K562 (cell line): ENCODE data around the gene SDHAF3. TPM values are rescaled to one million over a fixed set of nuclear protein-coding genes. Genes with fewer than 3 reads are reported as not detected.
A peak's percentile ranks its signal among the peaks of the same experiment; 100 is the strongest.

Experiments used
- DEAF1 ChIP-seq: fragments of 450-650 bp; formaldehyde crosslinking; IDR thresholded peaks from 2 replicates; pipeline ENCODE4 v1.4.0; 2020; ENCODE audit warnings: mild to moderate bottlenecking, moderate library complexity
- DMBX1 ChIP-seq: fragments of 250-450 bp; sonication (Bioruptor Pico); IDR thresholded peaks from 2 replicates; pipeline ENCODE4 v1.8.0; 2022; ENCODE audit warnings: inconsistent platforms, mild to moderate bottlenecking, moderate library complexity, borderline replicate concordance
- ELF1 ChIP-seq: fragments of 200-800 bp; sonication (Bioruptor generic); IDR thresholded peaks from 2 replicates; pipeline ENCODE4 v1.6.1; 2016; ENCODE audit warnings: missing genetic modification characterization, missing compliant biosample characterization
- ETV1 ChIP-seq: fragments of 450-650 bp; conservative IDR thresholded peaks from 2 replicates; pipeline ENCODE4 v1.6.1; 2016; ENCODE audit warnings: missing genetic modification characterization, control low read depth, low read depth, missing compliant biosample characterization
- KAT2B ChIP-seq: IDR thresholded peaks from one replicate; pipeline ENCODE4 v1.6.1; 2012; ENCODE audit warnings: low read depth, mild to moderate bottlenecking, control low read depth, inconsistent platforms, low read length, moderate library complexity
- MAZ ChIP-seq, 2 experiments: fragments of 450-650 bp in 1 of 2; sonication (generic) in 1 of 2; formaldehyde crosslinking; IDR thresholded peaks in 1 of 2; conservative IDR thresholded peaks in 1 of 2; 2 replicates each; pipeline versions ENCODE4 v1.4.0 to v1.5.0; 2020; ENCODE audit warnings: mild to moderate bottlenecking in 1 of 2, missing genetic modification reagents in 1 of 2
- MYBL2 ChIP-seq, 2 experiments: fragments of 450-650 bp in 1 of 2; sonication (generic) in 1 of 2; formaldehyde crosslinking in 1 of 2; IDR thresholded peaks; 2 replicates each; pipeline versions ENCODE4 v1.6.1 to v1.8.1; 2017 to 2022; ENCODE audit warnings: borderline replicate concordance in 1 of 2, inconsistent platforms in 1 of 2, low read depth in 1 of 2, mild to moderate bottlenecking in 1 of 2, missing genetic modification reagents in 1 of 2, moderate library complexity in 1 of 2
- NEUROD1 ChIP-seq: fragments of 150-350 bp; IDR thresholded peaks from 2 replicates; pipeline ENCODE4 v1.6.1; 2014; ENCODE audit warnings: borderline replicate concordance, low read length, low read depth; ENCODE audit not compliant: partially characterized antibody
- OTX1 ChIP-seq: fragments of 450-650 bp; formaldehyde crosslinking; IDR thresholded peaks from 2 replicates; pipeline ENCODE4 v1.4.0; 2022; ENCODE audit warnings: mild to moderate bottlenecking
- SAFB2 ChIP-seq: fragments of 200-400 bp; formaldehyde crosslinking; IDR thresholded peaks from 2 replicates; pipeline ENCODE4 v1.6.1; 2018; ENCODE audit warnings: borderline replicate concordance, low read length, low read depth, moderate library complexity; ENCODE audit not compliant: severe bottlenecking
- SPI1 ChIP-seq: IDR thresholded peaks from 2 replicates; pipeline ENCODE4 v1.6.1; 2011; ENCODE audit warnings: low read depth, low read length, control low read depth, borderline replicate concordance
- STAG1 ChIP-seq: sonication (generic); formaldehyde crosslinking; IDR thresholded peaks from 2 replicates; pipeline ENCODE4 v1.5.0; 2020; ENCODE audit warnings: missing genetic modification reagents, borderline replicate concordance
- ZBTB8A ChIP-seq: fragments of 450-650 bp; IDR thresholded peaks from 2 replicates; pipeline ENCODE4 v1.6.1; 2018; ENCODE audit warnings: mild to moderate bottlenecking, moderate library complexity; ENCODE audit not compliant: partially characterized antibody
- ZNF143 ChIP-seq: sonication (generic); formaldehyde crosslinking; IDR thresholded peaks from 2 replicates; pipeline ENCODE4 v1.9.0; 2022; ENCODE audit warnings: mild to moderate bottlenecking, missing genetic modification reagents
- ZNF583 ChIP-seq: fragments of 250-450 bp; sonication (Bioruptor Pico); IDR thresholded peaks from 2 replicates; pipeline ENCODE4 v1.4.0; 2020
- polyA plus RNA-seq, 8 experiments: library from polyadenylated mRNA; depleted of rRNA in 4 of 8; stranded (reverse) in 5 of 8; unstranded in 3 of 8; fragments of >200 nt; fragmentation: Nextera tagmentation in 2 of 8; fragmentation: Illumina TruSeq in 1 of 8; extraction: Ambion mirVana in 2 of 8; extraction: Trizol in 1 of 8; gene quantifications; 2 replicates each; pipeline versions ENCODE4 v1.2.1 to v1.2.3, GENCODE V29; 2011 to 2014; ENCODE audit warnings: inconsistent platforms in 1 of 8, missing spikeins in 1 of 8
- total RNA-seq, 7 experiments: library from RNA; depleted of rRNA in 6 of 7; stranded (reverse); fragments of >200 nt in 6 of 7; fragmentation: Illumina TruSeq in 2 of 7; extraction: Trizol in 2 of 7; gene quantifications; 2 replicates each; pipeline versions ENCODE4 v1.2.1 to v1.2.3, GENCODE V29; 2011 to 2021; ENCODE audit warnings: low replicate concordance in 1 of 7
- TF ChIP-seq, protein P1 (sequence below): sonication (generic); formaldehyde crosslinking; IDR thresholded peaks from 2 replicates; pipeline ENCODE4 v1.9.0; 2022; ENCODE audit warnings: mild to moderate bottlenecking, missing genetic modification reagents
- TF ChIP-seq, protein P2 (sequence below): fragments of 250-450 bp; sonication (Bioruptor Pico); IDR thresholded peaks from 2 replicates; pipeline ENCODE4 v1.4.0; 2020; ENCODE audit warnings: mild to moderate bottlenecking, moderate library complexity, borderline replicate concordance
- TF ChIP-seq, protein P3 (sequence below): fragments of 450-650 bp; IDR thresholded peaks from 2 replicates; pipeline ENCODE4 v1.6.1; 2017; ENCODE audit warnings: antibody characterized with exemption, mild to moderate bottlenecking

The SDHAF3 gene
- total and polyA plus RNA-seq, 9 of the 15 experiments (the other 6 are each of a cell fraction or from before 2014, with no cell fraction given), result 51.5 to 403 (median 145) TPM

DNA sequence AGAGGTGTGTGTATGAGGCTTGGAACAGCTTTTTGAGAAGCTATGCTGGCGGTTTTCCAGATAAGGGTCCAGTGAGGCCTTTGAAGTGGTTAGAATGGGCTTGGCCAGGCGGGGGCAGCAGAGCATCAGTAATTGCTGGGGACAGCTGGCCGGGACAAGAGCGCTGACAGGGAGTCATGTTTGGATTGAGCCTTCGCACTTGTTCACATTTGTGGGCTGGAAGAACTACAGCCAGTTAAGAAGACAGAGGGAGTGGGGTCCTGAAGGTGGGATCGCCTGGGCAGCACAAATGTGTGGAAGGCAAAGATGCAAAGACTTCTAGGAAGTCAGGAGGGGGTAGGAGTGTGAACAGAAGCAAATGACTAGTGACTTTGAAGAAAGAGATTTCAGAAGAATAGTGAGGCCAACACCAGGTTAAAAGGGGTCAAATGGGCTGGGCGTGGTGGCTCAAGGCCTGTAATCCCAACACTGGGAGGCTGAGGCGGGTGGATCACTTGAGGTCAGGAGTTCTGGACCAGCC is 12.7 kb upstream of the SDHAF3 start (continued):
- TF ChIP-seq, protein P1, sequence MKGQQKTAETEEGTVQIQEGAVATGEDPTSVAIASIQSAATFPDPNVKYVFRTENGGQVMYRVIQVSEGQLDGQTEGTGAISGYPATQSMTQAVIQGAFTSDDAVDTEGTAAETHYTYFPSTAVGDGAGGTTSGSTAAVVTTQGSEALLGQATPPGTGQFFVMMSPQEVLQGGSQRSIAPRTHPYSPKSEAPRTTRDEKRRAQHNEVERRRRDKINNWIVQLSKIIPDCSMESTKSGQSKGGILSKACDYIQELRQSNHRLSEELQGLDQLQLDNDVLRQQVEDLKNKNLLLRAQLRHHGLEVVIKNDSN (CRISPR knock-in tag), result no peak
- TF ChIP-seq, protein P2, sequence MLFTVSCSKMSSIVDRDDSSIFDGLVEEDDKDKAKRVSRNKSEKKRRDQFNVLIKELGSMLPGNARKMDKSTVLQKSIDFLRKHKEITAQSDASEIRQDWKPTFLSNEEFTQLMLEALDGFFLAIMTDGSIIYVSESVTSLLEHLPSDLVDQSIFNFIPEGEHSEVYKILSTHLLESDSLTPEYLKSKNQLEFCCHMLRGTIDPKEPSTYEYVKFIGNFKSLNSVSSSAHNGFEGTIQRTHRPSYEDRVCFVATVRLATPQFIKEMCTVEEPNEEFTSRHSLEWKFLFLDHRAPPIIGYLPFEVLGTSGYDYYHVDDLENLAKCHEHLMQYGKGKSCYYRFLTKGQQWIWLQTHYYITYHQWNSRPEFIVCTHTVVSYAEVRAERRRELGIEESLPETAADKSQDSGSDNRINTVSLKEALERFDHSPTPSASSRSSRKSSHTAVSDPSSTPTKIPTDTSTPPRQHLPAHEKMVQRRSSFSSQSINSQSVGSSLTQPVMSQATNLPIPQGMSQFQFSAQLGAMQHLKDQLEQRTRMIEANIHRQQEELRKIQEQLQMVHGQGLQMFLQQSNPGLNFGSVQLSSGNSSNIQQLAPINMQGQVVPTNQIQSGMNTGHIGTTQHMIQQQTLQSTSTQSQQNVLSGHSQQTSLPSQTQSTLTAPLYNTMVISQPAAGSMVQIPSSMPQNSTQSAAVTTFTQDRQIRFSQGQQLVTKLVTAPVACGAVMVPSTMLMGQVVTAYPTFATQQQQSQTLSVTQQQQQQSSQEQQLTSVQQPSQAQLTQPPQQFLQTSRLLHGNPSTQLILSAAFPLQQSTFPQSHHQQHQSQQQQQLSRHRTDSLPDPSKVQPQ (CRISPR knock-in tag), result no peak
- TF ChIP-seq MAZ (CRISPR knock-in tag; conservative IDR thresholded peaks at IDR 0.05 in 1 of 2, IDR thresholded peaks at IDR 0.05 in 1 of 2), result 0 out of 4 replicates have a peak, but pooled peaks of 1 of the 2 experiments have one; percentile 42
- no peak for TF ChIP-seq SAFB2
- TF ChIP-seq, protein P3, sequence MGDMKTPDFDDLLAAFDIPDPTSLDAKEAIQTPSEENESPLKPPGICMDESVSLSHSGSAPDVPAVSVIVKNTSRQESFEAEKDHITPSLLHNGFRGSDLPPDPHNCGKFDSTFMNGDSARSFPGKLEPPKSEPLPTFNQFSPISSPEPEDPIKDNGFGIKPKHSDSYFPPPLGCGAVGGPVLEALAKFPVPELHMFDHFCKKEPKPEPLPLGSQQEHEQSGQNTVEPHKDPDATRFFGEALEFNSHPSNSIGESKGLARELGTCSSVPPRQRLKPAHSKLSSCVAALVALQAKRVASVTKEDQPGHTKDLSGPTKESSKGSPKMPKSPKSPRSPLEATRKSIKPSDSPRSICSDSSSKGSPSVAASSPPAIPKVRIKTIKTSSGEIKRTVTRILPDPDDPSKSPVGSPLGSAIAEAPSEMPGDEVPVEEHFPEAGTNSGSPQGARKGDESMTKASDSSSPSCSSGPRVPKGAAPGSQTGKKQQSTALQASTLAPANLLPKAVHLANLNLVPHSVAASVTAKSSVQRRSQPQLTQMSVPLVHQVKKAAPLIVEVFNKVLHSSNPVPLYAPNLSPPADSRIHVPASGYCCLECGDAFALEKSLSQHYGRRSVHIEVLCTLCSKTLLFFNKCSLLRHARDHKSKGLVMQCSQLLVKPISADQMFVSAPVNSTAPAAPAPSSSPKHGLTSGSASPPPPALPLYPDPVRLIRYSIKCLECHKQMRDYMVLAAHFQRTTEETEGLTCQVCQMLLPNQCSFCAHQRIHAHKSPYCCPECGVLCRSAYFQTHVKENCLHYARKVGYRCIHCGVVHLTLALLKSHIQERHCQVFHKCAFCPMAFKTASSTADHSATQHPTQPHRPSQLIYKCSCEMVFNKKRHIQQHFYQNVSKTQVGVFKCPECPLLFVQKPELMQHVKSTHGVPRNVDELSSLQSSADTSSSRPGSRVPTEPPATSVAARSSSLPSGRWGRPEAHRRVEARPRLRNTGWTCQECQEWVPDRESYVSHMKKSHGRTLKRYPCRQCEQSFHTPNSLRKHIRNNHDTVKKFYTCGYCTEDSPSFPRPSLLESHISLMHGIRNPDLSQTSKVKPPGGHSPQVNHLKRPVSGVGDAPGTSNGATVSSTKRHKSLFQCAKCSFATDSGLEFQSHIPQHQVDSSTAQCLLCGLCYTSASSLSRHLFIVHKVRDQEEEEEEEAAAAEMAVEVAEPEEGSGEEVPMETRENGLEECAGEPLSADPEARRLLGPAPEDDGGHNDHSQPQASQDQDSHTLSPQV, result no peak
- TF ChIP-seq DEAF1 (CRISPR knock-in tag), result peak; percentile 96
- TF ChIP-seq DMBX1 (CRISPR knock-in tag), result no peak
- TF ChIP-seq ZBTB8A, result no peak
- TF ChIP-seq STAG1, result peak; percentile 66; the same call in 1 of the 2 replicates
- no peak for TF ChIP-seq KAT2B
- TF ChIP-seq ETV1 (tag), result no peak
- TF ChIP-seq ELF1 (tag), result no peak
- no peak for TF ChIP-seq ZNF143 (CRISPR knock-in tag)
- no peak for TF ChIP-seq NEUROD1
- TF ChIP-seq SPI1, result no peak
- no peak for TF ChIP-seq MYBL2 (IDR thresholded peaks at IDR 0.05; ENCODE audit: low read depth)
- no peak for TF ChIP-seq MYBL2 (CRISPR knock-in tag; IDR thresholded peaks at IDR 0.05; ENCODE audit: borderline replicate concordance)
- no peak for TF ChIP-seq ZNF583 (CRISPR knock-in tag)
- TF ChIP-seq OTX1 (CRISPR knock-in tag), result no peak
